Right cardiac atrium (tissue), 5 donors: Measurements from ENCODE around the gene WWP2. TPM values are rescaled to one million over a fixed set of nuclear protein-coding genes. Genes with fewer than 3 reads are reported as not detected.
"Not testable (repeated sequence)": the region's sequence is repeated elsewhere in the genome, so short reads cannot be mapped to it uniquely, and the experiment has no call there.

ENCODE experiments used
- ATAC-seq, 2 donors: fragments of 200-7000 bp; cut with Tn5 transposase; one replicate each; pipeline versions ENCODE4 v1.8.0 to v1.9.1; 2020; ENCODE audit warnings: moderate library complexity in 2 of 2, mild to moderate bottlenecking in 1 of 2
- DNase-seq, 3 donors: peaks; one replicate each; pipeline ENCODE4 v3.0.0-alpha.2; 2020
- H3K27ac ChIP-seq: one replicate; pipeline ENCODE4 v1.5.1; 2013; ENCODE audit warnings: mild to moderate bottlenecking, low read length, control low read depth, moderate library complexity
- H3K27me3 ChIP-seq: one replicate; pipeline ENCODE4 v1.6.1; 2013; ENCODE audit not compliant: control insufficient read depth, insufficient read depth
- H3K4me1 ChIP-seq: one replicate; pipeline ENCODE4 v1.6.1; 2013; ENCODE audit warnings: low read length; ENCODE audit not compliant: control insufficient read depth, insufficient read depth
- H3K4me3 ChIP-seq: one replicate; pipeline ENCODE4 v1.5.1; 2013; ENCODE audit warnings: low read length, control low read depth
- H3K9me3 ChIP-seq: one replicate; pipeline ENCODE4 v1.6.1; 2013; ENCODE audit warnings: low read length; ENCODE audit not compliant: control insufficient read depth
- WGBS: extraction: QIAGEN DNeasy Blood & Tissue Kit; methylation state at CpG from one replicate; pipeline ENCODE4 v1.1.7; 2013; 5-methylcytosine and 5-hydroxymethylcytosine counted together
- intact Hi-C, 4 donors: fragments of 100-400 bp; cut with DNase I; formaldehyde crosslinking; loops; one replicate each; pipeline versions ENCODE4 v1.11.0 to v1.14.0; 2022 to 2023
- polyA plus RNA-seq: library from polyadenylated mRNA; stranded (reverse); fragments of 200-250 nt; gene quantifications from one replicate; pipeline ENCODE4 v1.2.3, GENCODE V29; 2013
- total RNA-seq, 4 donors: library from RNA; stranded (reverse); fragmentation: NEBNext Ultra II Directional; extraction: Animal tissue kit (Norgen Biotek cat#: 25700); gene quantifications; one replicate each; pipeline ENCODE4 v1.2.1, GENCODE V29; 2021
- donor health status: healthy with polysubstance abuse.
- donor health status: DM: no; HTN: yes; CAD: no.
- donor health status: DM: no; HTN: no; CAD: no.
- donor health status: DM: no; HTN: yes; CAD: no; lungs with severe emphysema.
- donor health status: DM: yes; HTN: yes; CAD: no.

The WWP2 gene
- total and polyA plus RNA-seq, 5 donors: 11.0 to 24.6 (median 18.5) TPM

DNA sequence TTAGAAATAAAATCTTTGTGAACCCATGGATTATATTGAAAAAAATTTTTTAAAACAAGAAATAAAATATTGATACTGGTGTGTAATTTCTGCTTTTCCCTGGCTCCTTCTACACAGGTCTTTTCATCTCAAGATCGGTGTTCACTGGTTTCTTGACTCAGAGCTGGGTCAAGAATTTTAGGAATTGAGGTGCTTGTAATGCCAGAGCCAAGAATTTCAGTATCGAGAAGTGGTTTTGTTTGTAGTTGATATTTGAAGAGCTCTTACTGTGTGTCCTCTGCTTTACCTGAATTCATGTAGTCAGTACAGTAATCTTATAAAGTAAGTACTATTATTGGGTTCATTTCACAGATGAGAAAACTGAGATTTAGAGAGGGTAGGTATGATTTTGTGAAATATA, 7.3 kb downstream of the WWP2 start:
- H3K27me3 ChIP-seq: no peaks in the 10 kb centered on the region
- DNase-seq (no peak), ATAC-seq (no peak)
- 37% methylated on average over 2 of the region's 2 CpGs for WGBS
- H3K4me3 ChIP-seq: no peak overlapping the region
- peaks cover 6% of the 10 kb centered on the region for H3K4me1 ChIP-seq
- H3K9me3 ChIP-seq: no peaks in the 10 kb centered on the region
- H3K27ac ChIP-seq: no peak overlapping the region
- intact Hi-C loops: no loop called here

DNA sequence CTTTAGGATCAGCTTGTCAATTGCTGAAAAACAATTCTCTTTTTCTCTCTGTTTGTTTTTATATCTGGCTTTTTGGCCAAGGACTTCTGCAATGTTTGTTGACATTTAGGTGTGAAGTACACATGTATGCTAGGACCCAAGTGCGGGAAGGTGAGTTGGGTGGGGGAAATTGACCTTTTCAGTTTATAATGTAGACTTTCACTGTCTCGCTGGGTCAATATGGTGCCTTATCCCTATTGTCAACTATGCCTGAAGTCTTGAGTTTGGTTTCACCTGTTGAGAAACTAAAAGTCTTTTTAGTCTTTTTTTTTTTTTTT, 9.5 kb downstream of the WWP2 start:
- WGBS: 98% methylated on average over 2 of the region's 2 CpGs

DNA sequence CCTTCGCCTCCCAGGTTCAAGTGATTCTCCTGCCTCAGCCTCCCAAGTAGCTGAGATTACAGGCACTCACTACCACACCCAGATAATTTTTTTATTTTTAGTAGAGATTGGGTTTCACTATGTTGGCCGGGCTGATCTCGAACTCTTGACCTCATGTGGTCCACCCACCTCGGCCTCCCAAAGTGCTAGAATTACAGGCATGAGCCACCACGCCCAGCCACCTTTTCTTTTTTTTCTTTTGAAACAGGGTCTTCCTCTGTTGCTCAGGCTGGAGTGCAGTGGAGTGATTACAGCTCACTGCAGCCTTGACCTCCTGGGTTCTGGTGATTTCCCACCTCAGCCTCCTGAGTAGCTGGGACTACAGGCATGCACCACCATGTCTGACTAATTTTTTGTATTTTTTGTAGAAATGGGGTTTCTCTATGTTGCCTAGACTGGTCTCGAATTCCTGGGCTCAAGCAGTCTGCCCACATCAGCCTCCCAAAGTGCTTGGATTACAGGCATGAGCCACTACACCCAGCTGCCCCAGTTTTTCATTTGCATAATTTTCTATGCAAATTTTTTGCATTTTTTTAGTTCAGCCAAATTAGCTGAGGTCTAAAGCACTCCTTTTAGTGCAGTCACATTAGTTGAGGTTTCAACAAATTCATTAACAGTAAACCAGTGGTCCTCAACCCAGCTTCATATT, 11.3 kb downstream of the WWP2 start:
- Histone ChIP-seq H3K9me3 (no peaks in the 10 kb centered on the region), H3K4me3 (no peak overlapping the region), H3K4me1 (peaks cover 6% of the 10 kb centered on the region), H3K27ac (no peak overlapping the region), H3K27me3 (no peaks in the 10 kb centered on the region)
- WGBS: 71% methylated on average over 6 of the region's 6 CpGs
- ATAC-seq: peak in 1 of 2 donors; percentile 46
- intact Hi-C loops: no loop called here
- no peak for DNase-seq

More for the DNA sequence above, 9.5 kb downstream of the WWP2 start:
- ATAC-seq (no peak), DNase-seq (no peak)
- intact Hi-C loops: no loop called here
- no peaks in the 10 kb centered on the region for H3K27me3 ChIP-seq
- peaks cover 6% of the 10 kb centered on the region for H3K4me1 ChIP-seq
- H3K27ac ChIP-seq: no peak overlapping the region
- H3K9me3 ChIP-seq: no peaks in the 10 kb centered on the region
- no peak overlapping the region for H3K4me3 ChIP-seq

DNA sequence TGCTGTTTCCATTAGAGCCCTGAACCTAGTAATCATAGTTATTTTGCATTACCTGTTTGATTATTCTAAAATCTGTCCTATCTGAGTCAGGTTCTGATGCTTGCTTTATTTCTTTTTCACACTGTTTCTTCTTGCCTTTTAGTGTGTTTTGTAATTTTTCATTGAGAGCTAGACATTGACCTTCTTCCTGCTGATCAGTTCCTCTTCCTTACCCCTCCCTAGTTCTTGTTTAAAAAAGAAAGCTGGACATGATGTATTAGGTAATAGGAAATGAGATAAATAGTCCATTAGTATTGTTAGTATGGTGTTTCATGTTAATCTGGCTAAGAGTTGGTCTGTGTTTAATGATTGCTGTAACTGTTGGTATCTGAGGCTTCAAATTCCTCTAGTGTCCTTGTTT, 13.4 kb downstream of the WWP2 start:
- Histone ChIP-seq H3K27ac (no peak overlapping the region), H3K4me3 (no peak overlapping the region), H3K4me1 (peaks cover 6% of the 10 kb centered on the region), H3K27me3 (no peaks in the 10 kb centered on the region), H3K9me3 (no peaks in the 10 kb centered on the region)
- DNase-seq (no peak), ATAC-seq (no peak)
- intact Hi-C loops: no loop called here

DNA sequence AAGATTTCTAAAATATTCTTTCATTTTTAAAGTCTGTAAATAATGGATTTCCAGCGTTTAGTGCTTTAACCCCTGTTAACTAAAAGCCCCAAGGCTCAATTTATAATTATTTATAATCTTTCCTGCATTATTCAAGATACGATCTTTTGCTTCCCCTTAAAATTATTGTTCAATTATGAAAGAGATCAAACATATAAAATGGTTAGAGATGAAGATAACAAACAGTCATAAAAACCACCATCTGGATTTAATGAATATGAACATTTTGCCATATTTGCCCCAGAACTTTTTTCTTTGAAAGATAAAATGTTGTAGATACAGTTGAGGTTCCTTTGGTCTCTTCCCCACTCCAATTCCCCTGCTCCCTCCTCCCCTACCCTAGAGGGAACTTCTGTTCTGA, 17.6 kb downstream of the WWP2 start:
- H3K27me3 ChIP-seq: no peaks in the 10 kb centered on the region
- no peak for ATAC-seq
- intact Hi-C loops: no loop called here
- no peaks in the 10 kb centered on the region for H3K4me1 ChIP-seq
- H3K4me3 ChIP-seq: no peak overlapping the region
- H3K9me3 ChIP-seq: no peaks in the 10 kb centered on the region
- WGBS: 90% methylated on average over 2 of the region's 2 CpGs
- H3K27ac ChIP-seq: no peak overlapping the region
- DNase-seq: no peak

DNA sequence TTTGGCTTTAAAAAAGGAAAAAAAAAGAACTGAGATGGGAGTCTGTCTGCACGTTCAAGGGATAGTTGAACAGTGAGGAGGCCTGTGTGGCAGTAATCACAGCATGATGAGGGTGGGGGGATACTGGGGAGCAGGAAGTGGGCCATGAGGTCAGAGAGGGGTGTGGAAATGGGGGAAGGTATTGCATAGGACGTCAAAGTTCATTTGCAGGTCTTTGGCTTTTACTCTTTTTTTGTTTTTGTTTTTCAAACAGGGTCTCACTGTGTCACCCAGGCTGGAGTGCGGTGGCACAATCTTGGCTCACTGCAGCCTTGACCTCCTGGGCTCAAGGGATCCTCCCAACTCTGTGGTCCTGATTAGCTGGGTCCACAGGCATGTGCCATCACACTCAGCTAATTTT, 19.0 kb downstream of the WWP2 start:
- Histone ChIP-seq H3K4me1 (no peaks in the 10 kb centered on the region), H3K4me3 (no peak overlapping the region), H3K27ac (no peak overlapping the region), H3K27me3 (no peaks in the 10 kb centered on the region), H3K9me3 (no peaks in the 10 kb centered on the region)
- 77% methylated on average over 3 of the region's 3 CpGs for WGBS
- ATAC-seq (no peak), DNase-seq (no peak)
- intact Hi-C loops: no loop called here

DNA sequence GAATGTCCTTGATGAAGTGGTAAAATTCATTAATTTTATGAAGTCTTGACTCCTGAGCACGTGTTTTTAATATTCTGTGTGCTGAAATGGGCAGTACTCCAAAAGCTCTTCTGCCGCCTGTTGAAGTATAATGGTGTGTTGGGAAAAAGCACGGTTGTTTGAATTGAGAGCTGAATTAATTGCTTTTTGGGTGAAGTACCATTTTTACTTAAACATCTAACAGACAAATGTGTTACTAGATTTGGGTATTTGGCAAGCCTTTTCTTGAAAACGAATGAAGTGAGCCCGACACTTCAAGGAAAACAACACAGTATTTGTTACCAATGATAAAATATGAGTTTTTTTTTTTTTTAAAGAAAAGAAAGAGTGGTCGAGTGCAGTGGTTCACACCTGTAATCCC, 22.5 kb downstream of the WWP2 start:
- ATAC-seq: no peak
- intact Hi-C loops: no loop called here
- H3K27ac ChIP-seq: no peak overlapping the region
- no peaks in the 10 kb centered on the region for H3K27me3 ChIP-seq
- H3K9me3 ChIP-seq: no peaks in the 10 kb centered on the region
- no peak for DNase-seq
- WGBS: 84% methylated on average over 6 of the region's 6 CpGs
- H3K4me1 ChIP-seq: no peaks in the 10 kb centered on the region
- no peak overlapping the region for H3K4me3 ChIP-seq

DNA sequence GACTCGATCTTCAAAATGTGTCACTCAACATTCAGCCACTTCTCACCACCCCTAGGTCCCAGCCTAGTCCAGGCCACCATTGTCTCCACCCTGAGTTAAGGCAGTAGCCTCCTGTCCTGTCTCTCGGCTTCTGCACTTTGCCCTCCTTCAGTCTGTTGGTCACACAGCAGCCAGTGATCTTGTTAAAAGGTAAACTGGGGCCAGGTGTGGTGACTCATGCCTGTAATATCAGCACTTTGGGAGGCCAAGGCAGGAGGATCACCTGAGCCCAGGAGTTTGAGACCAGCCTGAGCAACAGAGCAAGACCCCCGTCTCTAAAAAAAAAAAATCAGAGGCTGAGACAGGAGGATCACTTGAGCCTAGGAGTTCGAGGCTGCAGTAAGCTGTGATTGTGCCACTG, 25.8 kb downstream of the WWP2 start:
- DNase-seq (no peak), ATAC-seq (no peak)
- Histone ChIP-seq H3K27ac (no peak overlapping the region), H3K4me1 (no peaks in the 10 kb centered on the region), H3K9me3 (no peaks in the 10 kb centered on the region), H3K27me3 (no peaks in the 10 kb centered on the region), H3K4me3 (no peak overlapping the region)
- WGBS: 97% methylated on average over 4 of the region's 4 CpGs
- intact Hi-C loops: no loop called here

DNA sequence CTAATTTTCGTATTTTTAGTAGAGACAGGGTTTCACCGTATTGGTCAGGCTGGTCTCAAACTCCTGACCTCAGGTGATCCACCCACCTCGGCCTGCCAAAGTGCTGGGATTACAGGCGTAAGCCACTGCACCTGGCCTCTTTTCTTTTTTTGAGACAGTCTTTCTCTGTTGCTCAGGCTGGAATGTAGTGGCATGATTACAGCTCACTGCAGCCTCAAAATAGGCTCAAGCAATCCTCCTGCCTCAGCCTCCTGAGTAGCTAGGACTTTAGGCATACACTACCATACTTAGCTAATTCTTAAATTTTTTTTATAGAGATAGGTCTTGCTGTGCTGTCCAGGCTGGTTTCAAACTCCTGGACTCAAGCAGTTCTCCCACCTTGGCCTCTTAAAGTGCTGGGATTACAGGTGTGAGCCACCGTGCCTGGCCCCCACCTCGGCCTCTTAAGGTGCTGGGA, 29.3 kb downstream of the WWP2 start:
- H3K27me3 ChIP-seq, ATAC-seq, H3K4me3 ChIP-seq, H3K27ac ChIP-seq, H3K4me1 ChIP-seq, DNase-seq, H3K9me3 ChIP-seq: not testable (repeated sequence)
- intact Hi-C loops: loop anchor here in 1 of 4 donors (10.0 kb wide), 1 partner anchor 73 kb away; no protein-coding TSS in a partner anchor
- WGBS: 96% methylated on average over 6 of the region's 6 CpGs

DNA sequence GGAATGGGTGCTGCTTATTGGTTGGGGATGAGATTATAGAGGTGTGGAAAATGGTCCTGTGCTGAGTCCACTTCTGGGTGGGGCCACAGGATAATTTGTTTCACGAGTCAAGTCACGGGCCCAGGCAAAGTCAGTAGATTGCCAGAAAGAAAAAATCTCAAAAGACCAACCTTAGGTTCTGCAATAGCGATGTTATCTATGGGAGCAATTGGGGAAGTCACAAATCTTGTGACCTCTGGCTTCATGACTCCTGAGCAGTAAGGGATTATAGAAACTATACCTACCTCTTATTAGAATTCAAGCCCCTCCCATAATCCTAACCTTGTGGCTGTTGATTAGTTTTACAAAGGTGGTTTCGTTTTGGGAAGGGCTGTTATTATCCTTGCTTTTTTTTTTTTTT, 31.4 kb downstream of the WWP2 start:
- ATAC-seq: no peak
- intact Hi-C loops: loop anchor here in 1 of 4 donors (10.0 kb wide), 1 partner anchor 71 kb away; no protein-coding TSS in a partner anchor
- Histone ChIP-seq H3K9me3 (no peaks in the 10 kb centered on the region), H3K4me3 (no peak overlapping the region), H3K4me1 (no peaks in the 10 kb centered on the region), H3K27me3 (no peaks in the 10 kb centered on the region), H3K27ac (no peak overlapping the region)
- 93% methylated on average over 4 of the region's 4 CpGs for WGBS
- no peak for DNase-seq

DNA sequence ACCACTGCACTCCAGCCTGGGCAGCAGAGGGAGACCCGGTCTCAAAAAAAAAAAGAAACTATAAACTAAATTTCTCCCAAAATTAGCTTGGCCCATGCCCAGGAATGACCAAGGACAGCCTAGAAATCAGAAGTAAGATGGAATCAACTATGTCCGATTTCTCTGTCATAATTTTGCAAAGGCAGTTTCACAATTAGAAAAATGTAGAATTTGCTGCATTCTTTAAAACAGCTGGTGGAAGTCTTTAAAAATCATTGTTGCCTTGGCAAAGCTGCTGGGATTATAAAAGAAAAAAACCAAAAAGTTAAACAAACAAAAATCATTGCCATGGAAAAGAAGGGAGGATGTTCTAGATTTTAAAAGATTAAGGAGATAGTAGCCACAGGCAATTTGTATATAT, 32.4 kb downstream of the WWP2 start:
- intact Hi-C loops: loop anchor here in 1 of 4 donors (10.0 kb wide), 1 partner anchor 70 kb away; no protein-coding TSS in a partner anchor
- no peak for ATAC-seq
- H3K27me3 ChIP-seq: no peaks in the 10 kb centered on the region

More for the DNA sequence above, 32.4 kb downstream of the WWP2 start:
- Histone ChIP-seq H3K4me3 (no peak overlapping the region), H3K4me1 (no peaks in the 10 kb centered on the region), H3K27ac (no peak overlapping the region), H3K9me3 (no peaks in the 10 kb centered on the region)
- DNase-seq: no peak
- WGBS: 75% methylated on average over 2 of the region's 2 CpGs
